HG02610 (cell line): ENCODE results near the gene SYT13.
"Not testable (repeated sequence)": the region's sequence is repeated elsewhere in the genome, so short reads cannot be mapped to it uniquely, and the experiment has no call there.

Experiments used
- ATAC-seq: cut with Tn5 transposase; IDR thresholded peaks from one replicate; pipeline ENCODE4 v1.9.1; 2021; ENCODE audit warnings: mild to moderate bottlenecking, moderate library complexity; ENCODE audit not compliant: unreplicated experiment

SYT13 gene

DNA sequence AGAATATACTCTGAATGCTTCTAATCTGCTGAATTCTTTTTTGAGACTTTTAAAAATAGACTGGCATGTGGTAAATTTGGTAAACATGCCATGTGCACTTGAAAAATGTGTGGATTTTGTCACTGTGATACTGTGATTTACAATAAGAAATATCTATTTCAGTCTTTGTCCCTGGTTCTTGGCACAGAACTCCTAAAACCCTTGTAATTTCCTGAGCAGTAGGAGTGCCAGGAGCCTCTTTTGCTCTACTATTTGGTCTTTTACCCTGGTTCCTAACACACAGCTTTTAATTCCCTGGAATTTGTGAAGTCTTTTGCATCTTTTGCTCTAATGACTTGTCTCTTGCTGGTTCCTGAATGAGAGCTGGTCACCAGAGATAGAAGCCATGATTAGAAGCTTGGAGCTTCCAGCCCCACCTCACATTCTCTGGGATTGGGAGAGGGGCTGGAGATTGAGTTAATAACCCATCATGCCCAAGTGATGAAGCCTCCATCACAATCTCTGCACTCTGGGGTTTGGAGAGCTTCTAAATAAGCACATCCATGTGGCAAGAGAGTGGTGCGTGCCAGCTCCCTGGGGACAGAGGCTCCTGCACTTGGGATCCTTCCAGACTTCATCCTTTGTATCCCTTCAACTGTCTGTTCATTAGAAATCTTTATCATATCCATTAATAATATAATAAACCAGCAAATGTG is 27.2 kb upstream of the SYT13 start:
- ATAC-seq = no peak

GRCh38 chr11:45305874-45306623 is 19.9 kb upstream of the SYT13 start:
- no peak for ATAC-seq

- ATAC-seq = no peak
Observed at GRCh38 chr11:45304992-45305335, 18.8 kb upstream of the SYT13 start.

DNA sequence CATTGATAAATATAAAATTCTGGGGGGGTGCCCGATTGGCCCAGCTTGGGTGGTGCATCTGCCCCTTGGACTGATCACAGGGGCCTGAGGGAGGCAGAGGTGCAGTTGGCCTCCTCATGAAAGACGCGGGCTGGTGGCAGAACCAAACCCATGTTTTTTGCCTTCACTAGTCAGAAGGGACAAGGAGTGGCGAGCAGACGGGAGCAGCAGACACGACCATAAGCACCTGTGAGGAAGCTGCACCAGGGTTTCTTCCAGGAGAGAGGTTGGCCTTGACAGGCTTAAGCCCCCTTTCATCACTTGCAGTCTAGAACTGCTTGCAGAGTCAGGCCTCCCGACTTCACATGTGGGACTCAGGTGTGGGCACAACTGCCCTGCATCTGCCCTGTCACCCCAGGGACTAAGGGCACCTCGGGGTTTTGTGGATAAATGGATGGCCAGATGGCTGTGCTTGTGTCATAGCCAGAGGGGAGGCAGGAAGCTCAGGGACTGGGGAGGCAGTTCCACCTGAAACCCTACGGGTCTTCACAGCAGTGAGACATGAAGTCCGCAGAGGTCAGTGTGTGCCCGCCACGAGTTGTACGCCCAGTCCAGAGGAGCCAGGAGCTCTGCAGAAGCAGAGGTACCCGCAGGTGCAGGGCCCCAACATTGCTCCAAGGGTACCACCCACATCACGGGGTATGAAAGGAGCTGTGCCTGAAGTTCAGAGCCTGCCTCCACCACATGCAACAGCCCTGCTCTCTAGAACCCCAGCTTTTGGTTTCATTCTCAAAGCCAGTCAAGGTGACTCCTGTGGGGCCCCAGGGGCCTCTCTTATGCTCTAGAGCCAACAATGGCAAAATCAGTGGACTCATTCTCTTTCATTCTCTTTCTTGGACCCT is 18.2 kb upstream of the SYT13 start:
- ATAC-seq = no peak

GRCh38 chr11:45303316-45303715 is 17.2 kb upstream of the SYT13 start:
- ATAC-seq = no peak

DNA sequence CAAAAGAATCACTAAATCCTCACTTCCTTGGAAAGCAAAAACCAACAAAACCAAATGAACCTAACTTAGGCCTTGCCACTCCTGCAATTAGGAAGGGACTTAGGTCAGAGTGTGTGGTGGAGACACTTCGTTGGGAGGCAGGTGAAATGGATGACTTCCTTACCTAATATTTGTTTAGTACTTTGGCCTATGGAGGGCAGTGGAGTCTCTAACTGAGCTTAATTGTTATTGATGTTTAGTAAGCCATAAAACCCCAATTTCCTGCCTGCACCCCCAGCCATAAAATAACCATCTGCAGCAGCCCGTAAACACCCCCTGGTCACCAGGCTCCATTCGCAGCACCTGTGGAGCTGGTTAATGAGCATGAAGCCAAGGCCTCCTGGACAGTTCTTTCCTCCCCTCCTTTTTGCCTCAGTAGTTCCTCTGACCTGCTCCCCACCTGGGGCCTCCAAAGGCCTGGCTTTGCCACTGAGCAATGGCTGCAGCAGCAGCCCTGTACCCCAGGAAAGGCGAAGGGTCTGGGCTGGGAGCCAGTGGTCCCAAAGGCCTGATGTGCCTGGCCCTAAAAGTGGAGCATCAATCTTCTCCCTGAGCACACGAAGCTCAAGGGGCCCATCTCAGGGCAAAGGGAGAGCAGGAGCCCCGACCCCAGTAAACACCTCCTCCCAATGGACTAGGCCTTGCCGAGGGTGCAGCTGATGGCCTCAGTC is 15.6 kb upstream of the SYT13 start:
- ATAC-seq = no peak

GRCh38 chr11:45300715-45301114 is 14.6 kb upstream of the SYT13 start:
- no peak for ATAC-seq

- ATAC-seq = no peak
Observed at GRCh38 chr11:45298718-45299117, 12.6 kb upstream of the SYT13 start.

DNA sequence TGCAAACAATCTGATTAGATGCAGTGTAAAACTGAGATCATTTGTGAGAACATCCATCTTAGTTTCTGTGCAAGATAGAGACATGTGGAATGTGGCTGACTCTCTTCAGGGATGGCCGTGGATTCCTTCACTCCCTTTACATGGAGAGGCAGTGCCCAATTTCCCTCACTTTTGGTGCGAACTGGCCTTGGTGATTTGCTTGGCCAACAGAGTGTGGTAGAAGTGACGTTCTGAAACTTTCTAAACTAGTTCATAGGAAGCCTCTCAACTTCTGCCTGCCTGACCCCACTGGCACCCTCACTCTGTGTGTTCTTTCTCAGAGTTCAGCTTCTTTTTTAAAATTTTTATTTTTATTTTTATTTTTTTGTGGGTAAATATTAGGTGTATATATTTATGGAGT is 9.9 kb upstream of the SYT13 start:
- no peak for ATAC-seq

- no peak for ATAC-seq
Observed at GRCh38 chr11:45294499-45294898, 8.4 kb upstream of the SYT13 start.

DNA sequence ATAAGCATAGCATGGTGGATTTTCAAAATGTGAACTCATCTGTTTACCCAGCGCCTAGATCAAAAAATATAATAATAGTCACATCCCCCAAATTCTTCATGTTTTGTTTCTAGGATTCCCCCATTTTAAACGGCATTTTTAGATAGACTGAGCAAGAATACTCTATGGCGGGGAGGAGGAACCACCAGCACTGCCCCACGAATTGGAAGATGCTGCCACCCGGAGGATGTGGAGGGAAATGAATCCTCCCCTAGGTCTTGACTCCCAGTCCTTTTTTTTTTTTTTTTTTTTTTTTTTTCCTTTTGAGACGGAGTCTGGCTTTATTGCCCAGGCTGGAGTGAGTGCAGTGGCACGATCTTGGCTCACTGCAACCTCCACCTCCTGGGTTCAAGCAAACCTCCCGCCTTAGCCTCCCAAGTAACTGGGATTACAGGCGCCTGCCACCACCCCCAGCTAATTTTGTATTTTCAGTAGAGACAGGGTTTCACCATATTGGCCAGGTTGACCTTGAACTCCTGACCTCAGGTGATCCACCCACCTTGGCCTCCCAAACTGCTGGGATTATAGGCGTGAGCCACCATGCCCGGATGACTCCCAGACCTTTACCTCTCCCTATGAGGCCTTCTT is 7.5 kb upstream of the SYT13 start:
- ATAC-seq = not testable (repeated sequence)

- no peak for ATAC-seq
Observed at GRCh38 chr11:45290586-45290985, 4.4 kb upstream of the SYT13 start.

- ATAC-seq = no peak
Observed at GRCh38 chr11:45289369-45289768, 3.2 kb upstream of the SYT13 start.

DNA sequence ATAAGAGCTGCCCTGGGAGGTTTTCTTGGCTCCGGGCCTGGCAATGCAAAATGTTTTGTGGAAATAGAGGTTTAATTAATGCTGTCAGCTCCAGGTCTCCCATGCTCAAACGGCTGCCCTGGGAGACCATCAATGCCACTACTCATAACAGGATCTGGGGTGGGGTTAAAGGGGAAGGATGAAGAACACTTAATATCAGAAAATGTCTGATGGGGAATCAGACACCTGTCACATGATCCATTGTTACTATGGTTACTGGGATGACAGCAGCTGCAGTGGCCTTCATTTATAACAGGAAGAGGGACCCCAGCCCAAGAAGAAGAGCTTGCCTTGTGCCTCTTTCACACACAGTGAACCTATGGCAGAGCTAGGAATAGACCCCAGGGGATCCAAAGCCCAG is 2.2 kb upstream of the SYT13 start:
- no peak for ATAC-seq

- ATAC-seq = no peak
Observed at GRCh38 chr11:45287316-45287903, 1.3 kb upstream of the SYT13 start.

DNA sequence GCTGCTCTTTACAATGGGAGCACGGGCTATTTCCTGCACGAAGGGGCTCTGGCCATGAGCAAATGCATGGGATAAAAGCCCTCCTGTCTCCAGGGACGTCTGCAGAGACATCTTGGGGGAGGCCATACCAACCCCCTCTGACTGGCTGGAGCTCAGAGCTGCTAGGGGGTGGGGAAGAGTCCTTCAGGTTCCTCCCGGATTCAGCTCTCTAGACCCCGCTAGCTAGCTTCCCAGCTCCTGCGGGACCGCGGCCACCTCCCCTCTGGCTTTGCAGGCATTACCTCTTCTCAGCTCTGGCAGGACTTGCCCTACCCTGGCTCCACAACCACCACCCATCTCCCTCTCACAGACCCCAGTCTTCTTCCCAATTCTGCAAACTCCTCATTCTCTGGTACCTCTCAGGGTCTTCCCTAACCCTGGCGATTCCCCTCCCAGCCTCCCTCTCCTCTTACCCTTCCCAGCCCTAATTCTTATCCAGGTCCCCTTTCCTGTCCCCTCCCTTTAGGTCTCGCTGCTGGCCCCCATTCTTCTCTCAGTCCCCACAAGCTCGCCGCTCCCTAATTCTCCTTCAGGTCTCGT is 802 bp downstream of the SYT13 start:
- ATAC-seq = no peak

GRCh38 chr11:45282081-45282480 is 4.1 kb downstream of the SYT13 start:
- ATAC-seq = no peak

- ATAC-seq = no peak
Observed at GRCh38 chr11:45280449-45280848, 5.7 kb downstream of the SYT13 start.

- ATAC-seq = no peak
Observed at GRCh38 chr11:45279645-45280044, 6.5 kb downstream of the SYT13 start.

DNA sequence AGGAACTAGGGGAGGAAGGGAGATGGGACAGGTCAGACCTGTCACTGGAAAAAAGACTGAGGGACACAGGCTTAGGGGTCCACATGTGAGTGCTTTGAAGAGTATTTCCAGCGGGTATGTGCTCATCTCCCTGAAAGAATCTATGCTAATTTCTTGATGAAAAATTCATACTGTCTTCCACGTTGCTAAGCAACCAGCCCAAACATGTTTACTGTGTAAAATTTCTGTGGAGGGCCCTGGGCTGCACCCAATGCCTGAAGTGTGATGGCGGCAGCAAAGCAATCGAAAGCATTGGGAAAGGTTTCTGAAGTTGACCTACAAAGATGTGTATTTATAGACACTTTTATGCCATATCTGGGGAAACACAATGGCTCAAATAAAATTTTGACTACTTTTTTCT is 7.4 kb downstream of the SYT13 start:
- no peak for ATAC-seq
